ENCODE measurements around the gene FRG2C.
"Not testable (repeated sequence)": the region's sequence is repeated elsewhere in the genome, so short reads cannot be mapped to it uniquely, and the experiment has no call there.

The FRG2C gene

DNA sequence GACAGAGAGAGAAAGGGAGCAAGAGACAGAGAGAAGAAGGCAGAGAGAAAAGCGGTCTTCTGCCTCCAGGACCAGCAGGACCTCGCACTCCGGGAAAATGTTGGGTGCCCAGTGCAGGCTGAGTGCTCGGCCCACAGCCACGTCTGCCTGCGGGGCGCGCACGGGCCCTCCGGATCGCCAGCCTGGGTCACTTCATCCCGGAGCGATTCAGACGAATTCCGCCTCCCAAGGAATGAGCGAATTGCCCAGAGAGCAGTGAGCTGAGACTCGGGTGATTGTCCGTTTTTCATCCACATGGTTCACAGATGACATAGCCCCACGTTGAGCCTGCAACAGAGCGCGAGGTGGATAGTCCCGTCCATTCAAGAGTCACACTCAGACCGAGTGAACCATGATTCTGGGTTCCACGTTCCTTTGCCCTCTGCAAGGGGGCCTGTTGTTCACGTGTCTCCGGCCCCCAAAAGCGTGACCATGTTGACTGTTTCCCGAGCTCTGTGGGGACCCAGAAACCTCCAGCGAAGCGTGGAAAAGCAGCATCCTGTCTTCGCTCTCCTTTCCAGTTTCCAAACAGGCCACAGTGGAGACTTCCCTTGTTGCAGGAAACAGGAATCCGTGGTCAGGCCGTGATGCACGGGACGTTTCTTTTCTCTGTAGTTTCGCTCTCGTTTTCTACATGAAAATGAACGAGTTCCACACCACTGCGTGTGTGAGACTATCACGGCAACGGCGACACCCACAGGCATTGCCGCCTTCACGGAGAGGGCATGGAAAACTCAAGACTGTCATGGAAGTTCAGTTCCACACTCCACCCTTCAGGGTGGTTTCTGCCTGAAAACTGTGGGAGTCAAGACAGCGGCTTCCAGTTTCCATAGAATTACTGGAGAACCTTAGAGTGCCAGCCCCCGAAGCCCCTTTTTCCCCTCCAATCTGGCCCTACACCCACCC lies 3.9 kb downstream of the FRG2C start:
- not testable (repeated sequence) for H3K9me3 ChIP-seq (ENCODE audit: insufficient read depth, low read depth, low read length); H4K20me1 ChIP-seq (ENCODE audit: insufficient read depth, low read length, poor library complexity, severe bottlenecking); H2AFZ ChIP-seq (ENCODE audit: low read length); H3K4me2 ChIP-seq (ENCODE audit: low read depth, low read length, poor library complexity, severe bottlenecking); H3K4me3 ChIP-seq (ENCODE audit: low read length, poor library complexity, severe bottlenecking); H3K4me1 ChIP-seq (ENCODE audit: insufficient read depth, low read length, poor library complexity, severe bottlenecking); H3K9ac ChIP-seq (ENCODE audit: low read depth, low read length, poor library complexity, severe bottlenecking); H3K36me3 ChIP-seq (ENCODE audit: insufficient read depth, low read length); H3K9me2 ChIP-seq (replicated peaks; ENCODE audit: low read depth, low read length); H3K27me3 ChIP-seq (ENCODE audit: insufficient read depth, low read length, poor library complexity, severe bottlenecking); H3K79me2 ChIP-seq (ENCODE audit: insufficient read depth, low read length); H3F3A ChIP-seq (ENCODE audit: low read depth)

DNA sequence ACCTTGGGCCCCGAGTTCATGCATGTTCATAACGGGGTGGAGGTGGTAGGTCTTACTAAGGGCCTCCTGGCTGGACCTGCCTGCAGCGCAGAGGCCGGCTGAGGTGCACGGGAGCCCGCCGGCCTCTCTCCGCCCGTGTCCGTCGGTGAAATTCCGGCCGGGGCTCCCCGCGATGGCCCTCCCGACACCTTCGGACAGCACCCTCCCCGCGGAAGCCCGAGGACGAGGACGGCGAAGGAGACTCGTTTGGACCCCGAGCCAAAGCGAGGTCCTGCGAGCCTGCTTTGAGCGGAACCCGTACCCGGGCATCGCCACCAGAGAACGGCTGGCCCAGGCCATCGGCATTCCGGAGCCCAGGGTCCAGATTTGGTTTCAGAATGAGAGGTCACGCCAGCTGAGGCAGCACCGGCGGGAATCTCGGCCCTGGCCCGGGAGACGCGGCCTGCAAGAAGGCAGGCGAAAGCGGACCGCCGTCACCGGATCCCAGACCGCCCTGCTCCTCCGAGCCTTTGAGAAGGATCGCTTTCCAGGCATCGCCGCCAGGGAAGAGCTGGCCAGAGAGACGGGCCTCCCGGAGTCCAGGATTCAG lies 4.7 kb downstream of the FRG2C start:
- H3K79me2 ChIP-seq (ENCODE audit: insufficient read depth, low read length); H3K4me3 ChIP-seq (ENCODE audit: low read length, poor library complexity, severe bottlenecking); H3K9ac ChIP-seq (ENCODE audit: low read depth, low read length, poor library complexity, severe bottlenecking); H4K20me1 ChIP-seq (ENCODE audit: insufficient read depth, low read length, poor library complexity, severe bottlenecking); H2AFZ ChIP-seq (ENCODE audit: low read length); H3K4me1 ChIP-seq (ENCODE audit: insufficient read depth, low read length, poor library complexity, severe bottlenecking); H3K9me2 ChIP-seq (replicated peaks; ENCODE audit: low read depth, low read length); H3K27me3 ChIP-seq (ENCODE audit: insufficient read depth, low read length, poor library complexity, severe bottlenecking); H3K36me3 ChIP-seq (ENCODE audit: insufficient read depth, low read length); H3K9me3 ChIP-seq (ENCODE audit: insufficient read depth, low read depth, low read length); H3K4me2 ChIP-seq (ENCODE audit: low read depth, low read length, poor library complexity, severe bottlenecking); H3F3A ChIP-seq (ENCODE audit: low read depth): not testable (repeated sequence)

DNA sequence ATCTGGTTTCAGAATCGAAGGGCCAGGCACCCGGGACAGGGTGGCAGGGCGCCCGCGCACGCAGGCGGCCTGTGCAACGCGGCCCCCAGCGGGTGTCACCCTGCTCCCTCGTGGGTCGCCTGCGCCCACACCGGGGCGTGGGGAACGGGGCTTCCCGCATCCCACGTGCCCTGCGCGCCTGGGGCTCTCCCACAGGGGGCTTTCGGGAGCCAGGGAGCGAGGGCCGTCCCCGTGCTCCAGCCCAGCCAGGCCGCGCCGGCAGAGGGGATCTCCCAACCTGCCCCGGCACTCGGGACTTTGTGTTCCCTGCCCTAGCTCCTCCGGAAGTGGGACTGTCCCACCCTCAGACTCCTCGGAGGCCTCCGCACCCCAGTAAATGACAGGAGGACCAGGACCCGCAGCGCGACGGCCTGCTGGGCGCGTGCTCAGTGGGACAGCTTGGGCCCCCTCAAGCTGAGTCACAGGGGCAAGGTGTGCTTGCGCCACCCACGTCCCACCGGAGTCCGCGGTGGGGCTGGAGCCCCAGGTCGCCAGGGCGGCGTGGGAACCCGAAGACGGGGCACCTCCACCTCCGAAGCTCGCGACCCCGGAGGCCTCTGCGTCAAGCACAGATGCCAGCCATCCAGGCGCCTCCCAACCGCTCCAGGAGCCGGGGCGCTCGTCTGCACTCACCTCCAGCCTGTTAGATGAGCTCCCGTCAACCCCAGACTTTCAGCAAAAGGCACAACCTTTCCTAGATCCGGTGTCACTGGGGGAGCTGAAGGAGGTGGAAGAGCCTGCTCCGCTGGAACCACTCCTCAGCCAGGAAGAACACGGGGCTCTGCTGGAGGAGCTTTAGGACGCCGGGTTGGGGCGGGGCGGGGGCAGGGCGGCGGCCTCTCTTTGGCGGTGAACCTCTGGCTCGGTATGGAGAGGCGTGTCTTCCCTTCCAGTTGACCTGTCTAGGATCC lies 5.5 kb downstream of the FRG2C start:
- H3K79me2 ChIP-seq (ENCODE audit: insufficient read depth, low read length); H3K9me3 ChIP-seq (ENCODE audit: insufficient read depth, low read depth, low read length); H3K27me3 ChIP-seq (ENCODE audit: insufficient read depth, low read length, poor library complexity, severe bottlenecking); H3K9me2 ChIP-seq (replicated peaks; ENCODE audit: low read depth, low read length); H3F3A ChIP-seq (ENCODE audit: low read depth); H3K36me3 ChIP-seq (ENCODE audit: insufficient read depth, low read length); H2AFZ ChIP-seq (ENCODE audit: low read length); H3K4me1 ChIP-seq (ENCODE audit: insufficient read depth, low read length, poor library complexity, severe bottlenecking); H3K4me2 ChIP-seq (ENCODE audit: low read depth, low read length, poor library complexity, severe bottlenecking); H4K20me1 ChIP-seq (ENCODE audit: insufficient read depth, low read length, poor library complexity, severe bottlenecking); H3K4me3 ChIP-seq (ENCODE audit: low read length, poor library complexity, severe bottlenecking); H3K9ac ChIP-seq (ENCODE audit: low read depth, low read length, poor library complexity, severe bottlenecking): not testable (repeated sequence)

DNA sequence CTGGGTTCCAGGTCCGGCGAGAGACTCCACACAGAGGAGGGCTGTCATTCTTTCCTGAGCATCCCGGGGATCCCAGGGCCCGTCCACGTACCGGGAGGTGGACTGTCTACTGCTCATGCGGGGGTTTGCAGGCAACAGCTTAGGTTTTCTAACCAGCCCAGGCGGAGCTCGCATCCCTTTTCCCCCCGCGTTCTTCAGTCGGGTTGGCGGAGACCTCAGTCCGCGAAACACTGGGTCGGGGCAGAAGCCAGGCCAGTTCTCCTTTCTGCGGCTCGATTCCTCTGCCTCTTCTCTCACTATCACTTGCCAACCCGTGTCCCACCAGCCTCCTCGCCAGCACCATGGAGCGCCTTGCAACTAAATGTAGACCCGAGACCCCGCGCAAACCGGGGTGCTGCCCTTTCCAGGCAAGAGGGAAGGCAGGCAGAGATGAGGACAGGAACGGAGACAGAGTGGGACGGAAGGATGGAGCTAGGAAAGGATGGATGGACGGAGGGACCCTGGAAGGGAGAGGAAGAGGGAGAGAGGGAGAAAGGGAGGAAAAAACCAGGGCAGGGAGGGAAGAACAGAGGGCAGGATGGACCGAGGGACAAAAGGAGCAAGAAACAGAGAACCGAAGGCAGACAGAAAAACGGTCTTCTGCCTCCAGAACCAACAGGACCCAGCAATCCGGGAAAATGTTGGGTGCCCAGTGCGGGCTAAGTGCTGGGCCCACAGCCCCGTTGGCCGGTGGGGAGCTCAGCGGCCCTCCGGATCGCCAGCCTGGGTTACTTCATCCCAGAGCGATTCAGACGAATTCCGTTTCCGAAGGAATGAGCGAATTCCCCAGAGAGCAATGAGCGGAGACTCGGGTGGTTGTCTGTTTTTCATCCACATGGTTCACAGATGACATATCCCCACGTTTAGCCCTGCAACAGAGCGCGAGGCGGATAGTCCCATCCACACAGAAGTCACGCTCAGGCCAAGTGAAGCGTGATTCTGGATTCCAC lies 6.5 kb downstream of the FRG2C start:
- H3K4me1 ChIP-seq (ENCODE audit: insufficient read depth, low read length, poor library complexity, severe bottlenecking); H3K4me2 ChIP-seq (ENCODE audit: low read depth, low read length, poor library complexity, severe bottlenecking); H3K79me2 ChIP-seq (ENCODE audit: insufficient read depth, low read length); H4K20me1 ChIP-seq (ENCODE audit: insufficient read depth, low read length, poor library complexity, severe bottlenecking); H3K36me3 ChIP-seq (ENCODE audit: insufficient read depth, low read length); H2AFZ ChIP-seq (ENCODE audit: low read length); H3K9me2 ChIP-seq (replicated peaks; ENCODE audit: low read depth, low read length); H3K4me3 ChIP-seq (ENCODE audit: low read length, poor library complexity, severe bottlenecking); H3F3A ChIP-seq (ENCODE audit: low read depth); H3K9ac ChIP-seq (ENCODE audit: low read depth, low read length, poor library complexity, severe bottlenecking); H3K9me3 ChIP-seq (ENCODE audit: insufficient read depth, low read depth, low read length); H3K27me3 ChIP-seq (ENCODE audit: insufficient read depth, low read length, poor library complexity, severe bottlenecking): not testable (repeated sequence)

DNA sequence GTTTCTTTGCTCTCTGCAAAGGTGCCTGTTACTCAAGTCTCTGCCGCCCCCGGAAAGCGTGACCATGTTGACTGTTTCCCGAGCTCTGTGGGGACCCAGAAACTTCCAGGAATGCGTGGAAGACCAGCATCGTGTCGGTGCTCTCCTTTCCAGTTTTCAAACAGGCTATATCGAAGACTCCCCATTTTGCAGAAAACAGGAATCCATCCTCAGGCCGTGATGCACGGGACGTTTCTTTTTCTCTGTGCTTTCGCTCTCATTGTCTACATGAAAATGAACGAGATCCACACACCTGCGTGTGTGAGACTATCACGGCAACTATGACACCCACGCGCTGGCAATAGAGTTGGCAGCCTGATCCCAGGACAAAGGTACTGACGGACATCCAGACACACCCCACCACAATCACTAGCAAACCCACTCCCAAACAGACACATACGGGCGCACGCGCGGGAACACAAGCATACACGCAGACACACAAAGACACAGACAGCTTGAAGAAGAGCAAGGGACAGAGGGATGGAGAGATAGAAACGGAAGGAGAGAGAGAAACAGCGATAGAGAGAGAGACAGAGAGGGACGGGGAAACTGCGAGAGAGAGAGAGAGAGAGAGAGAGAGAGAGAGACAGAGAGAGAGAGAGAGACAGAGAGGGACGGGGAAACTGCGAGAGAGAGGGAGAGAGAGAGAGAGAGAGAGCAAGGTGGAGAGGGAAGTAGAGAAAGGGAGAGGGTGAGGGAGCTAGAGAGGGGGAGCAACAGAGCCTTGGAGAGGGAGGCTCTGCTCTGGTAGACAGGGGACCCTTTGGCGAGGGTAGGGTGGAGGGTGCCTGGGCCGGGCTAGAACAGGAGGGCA lies 7.4 kb downstream of the FRG2C start:
- H3K9ac ChIP-seq (ENCODE audit: low read depth, low read length, poor library complexity, severe bottlenecking); H3K79me2 ChIP-seq (ENCODE audit: insufficient read depth, low read length); H4K20me1 ChIP-seq (ENCODE audit: insufficient read depth, low read length, poor library complexity, severe bottlenecking); H3K9me2 ChIP-seq (replicated peaks; ENCODE audit: low read depth, low read length); H3K4me2 ChIP-seq (ENCODE audit: low read depth, low read length, poor library complexity, severe bottlenecking); H3F3A ChIP-seq (ENCODE audit: low read depth); H3K9me3 ChIP-seq (ENCODE audit: insufficient read depth, low read depth, low read length); H3K36me3 ChIP-seq (ENCODE audit: insufficient read depth, low read length); H2AFZ ChIP-seq (ENCODE audit: low read length); H3K4me1 ChIP-seq (ENCODE audit: insufficient read depth, low read length, poor library complexity, severe bottlenecking); H3K27me3 ChIP-seq (ENCODE audit: insufficient read depth, low read length, poor library complexity, severe bottlenecking): not testable (repeated sequence)
- H3K4me3 ChIP-seq (ENCODE audit: low read length, poor library complexity, severe bottlenecking), result peak overlapping the region; percentile 67

DNA sequence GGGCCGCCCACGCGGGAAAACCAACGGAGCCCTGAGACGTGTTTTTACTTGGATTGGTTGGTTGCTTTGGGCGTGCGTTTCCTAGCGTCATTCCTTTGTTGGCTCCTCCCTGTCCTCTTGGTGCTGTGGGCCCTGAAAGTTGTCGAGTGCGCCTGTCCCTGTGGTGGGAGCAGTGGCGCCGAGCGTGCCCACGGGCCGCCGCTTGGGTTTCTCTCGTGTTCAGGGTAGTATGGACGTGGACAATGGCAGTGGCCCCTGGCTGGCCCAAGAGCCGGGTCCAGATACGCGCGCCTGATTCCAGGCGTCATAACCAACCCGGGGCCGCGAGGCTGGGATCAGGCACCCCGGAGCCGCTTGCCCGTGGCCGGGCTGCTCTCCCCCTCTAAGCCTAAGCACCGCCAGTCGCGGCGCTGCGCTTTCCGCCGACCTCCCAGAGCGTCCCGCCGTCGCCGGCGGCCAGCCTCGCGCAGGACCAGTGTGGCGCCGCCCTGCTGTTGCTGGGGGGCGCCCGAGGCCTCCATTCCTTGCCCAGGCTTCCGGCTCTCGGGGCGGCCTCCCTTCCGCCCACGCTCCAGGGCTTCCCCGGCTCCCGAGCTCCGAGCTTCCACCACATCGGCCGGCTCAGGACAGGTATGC lies 8.1 kb downstream of the FRG2C start:
- Histone ChIP-seq H3K9ac (ENCODE audit: low read depth, low read length, poor library complexity, severe bottlenecking) (peak overlapping the region; percentile 46), H3K4me2 (ENCODE audit: low read depth, low read length, poor library complexity, severe bottlenecking) (peak overlapping the region; percentile 40), H3K4me3 (ENCODE audit: low read length, poor library complexity, severe bottlenecking) (peak overlapping the region; percentile 67)
- not testable (repeated sequence) for H2AFZ ChIP-seq (ENCODE audit: low read length); H3K79me2 ChIP-seq (ENCODE audit: insufficient read depth, low read length); H3K36me3 ChIP-seq (ENCODE audit: insufficient read depth, low read length); H3F3A ChIP-seq (ENCODE audit: low read depth); H3K27me3 ChIP-seq (ENCODE audit: insufficient read depth, low read length, poor library complexity, severe bottlenecking); H3K9me3 ChIP-seq (ENCODE audit: insufficient read depth, low read depth, low read length); H4K20me1 ChIP-seq (ENCODE audit: insufficient read depth, low read length, poor library complexity, severe bottlenecking); H3K4me1 ChIP-seq (ENCODE audit: insufficient read depth, low read length, poor library complexity, severe bottlenecking); H3K9me2 ChIP-seq (replicated peaks; ENCODE audit: low read depth, low read length)
